Activated naive CD4-positive, alpha-beta T cell treated with Interleukin-2 at 50 U/mL for 16 hours (primary cell): ENCODE measurements around the gene CCDC97.

Source experiments
- DNase-seq: peaks from one replicate; pipeline ENCODE4 v3.0.0-alpha.2; 2020

CCDC97 gene

GRCh38 chr19:41320568-41320967 is 10.6 kb downstream of the CCDC97 start:
- no peak for DNase-seq

- DNase-seq, result no peak
Measured at GRCh38 chr19:41321204-41321599, 11.2 kb downstream of the CCDC97 start.

GRCh38 chr19:41321600-41322270 is 11.8 kb downstream of the CCDC97 start:
- no peak for DNase-seq

DNA sequence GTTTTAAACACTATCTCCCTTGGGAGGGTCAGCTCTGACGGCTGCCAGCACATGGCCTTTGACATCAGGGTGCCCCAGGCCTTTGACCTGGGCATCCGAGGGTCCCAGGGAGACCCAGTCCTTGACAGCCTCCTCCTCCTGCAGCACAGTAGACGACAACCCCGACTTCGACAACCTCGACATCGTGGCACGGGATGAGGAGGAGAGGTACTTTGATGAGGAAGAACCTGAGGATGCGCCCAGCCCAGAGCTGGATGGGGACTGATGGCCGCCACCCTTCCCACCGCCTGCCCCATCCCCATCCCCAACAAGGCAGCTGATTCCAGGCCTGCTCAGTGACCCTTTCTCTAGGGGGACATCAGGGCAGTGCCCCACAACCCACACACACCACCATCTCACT is 12.5 kb downstream of the CCDC97 start:
- DNase-seq, result no peak

DNA sequence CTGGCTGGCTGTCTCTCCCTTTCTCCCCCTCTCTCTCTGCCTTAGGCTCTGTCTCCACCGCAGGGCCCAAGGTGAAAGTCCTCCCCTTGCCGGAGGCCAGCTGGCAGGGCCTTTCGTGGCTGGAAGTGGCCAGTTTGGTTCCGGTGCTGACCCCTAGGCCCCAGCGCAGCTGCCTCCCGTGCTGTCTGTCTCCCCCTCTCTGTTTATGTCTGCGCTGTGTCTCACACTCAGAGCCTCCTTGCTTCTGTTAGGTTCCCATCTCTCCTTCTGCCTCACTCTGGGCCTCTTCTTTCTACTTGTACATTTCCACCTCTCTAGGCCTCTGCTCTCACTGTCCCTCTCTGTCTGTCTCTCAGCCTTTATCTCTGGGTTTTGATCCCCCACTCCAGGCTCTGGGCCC is 13.1 kb downstream of the CCDC97 start:
- DNase-seq, result no peak

DNA sequence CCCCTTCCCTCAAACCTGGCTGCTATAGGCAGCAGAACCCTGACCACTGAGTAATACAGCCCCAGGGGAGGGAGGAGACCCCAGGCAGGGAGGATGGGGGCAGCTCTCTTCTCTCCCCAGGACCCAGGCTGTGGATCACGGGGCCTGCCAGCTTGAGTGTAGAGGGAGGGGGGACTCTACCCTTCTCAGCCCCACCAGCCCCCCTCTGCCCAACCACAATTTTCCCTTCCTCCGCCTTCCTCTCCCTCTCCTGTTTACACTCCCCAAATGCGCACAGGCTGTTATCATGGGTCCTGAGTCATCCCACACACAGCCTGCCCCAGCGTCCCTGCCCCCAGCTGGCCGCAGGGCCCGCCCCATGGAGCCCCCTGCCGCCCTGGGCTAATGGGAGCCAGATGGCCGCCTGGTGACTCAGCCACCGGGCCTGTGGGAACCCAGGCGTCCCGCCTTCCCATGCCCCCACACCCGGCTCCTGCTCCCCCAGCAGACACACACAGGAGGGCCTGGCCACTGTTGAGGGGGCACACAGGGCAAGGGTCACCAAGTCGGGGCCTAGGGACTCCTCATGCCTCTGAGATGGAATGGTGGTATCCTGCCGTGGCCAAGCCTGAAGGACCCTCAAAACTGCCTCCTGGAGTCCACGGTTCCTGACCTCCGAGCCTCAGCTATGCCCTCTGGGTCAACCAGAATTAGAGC is 13.6 kb downstream of the CCDC97 start:
- no peak for DNase-seq

- no peak for DNase-seq
Measured at GRCh38 chr19:41324231-41324702, 14.3 kb downstream of the CCDC97 start.

GRCh38 chr19:41324921-41325639 is 15.1 kb downstream of the CCDC97 start:
- no peak for DNase-seq

DNA sequence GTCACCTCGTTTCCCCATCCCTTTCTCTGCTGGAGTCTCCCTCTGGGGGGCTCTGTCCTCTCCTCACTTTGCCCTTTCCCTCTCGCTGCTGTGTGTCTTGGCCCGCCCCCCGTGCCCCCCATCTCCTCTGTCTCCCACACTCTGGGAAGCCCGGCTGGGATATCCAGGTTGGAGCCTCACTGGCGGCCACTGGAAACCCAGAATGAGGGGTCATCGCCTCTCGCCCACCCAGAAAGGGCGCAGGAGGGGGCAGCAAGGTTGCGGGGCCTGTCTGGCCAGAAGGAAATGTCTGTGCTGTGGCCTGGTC is 15.6 kb downstream of the CCDC97 start:
- DNase-seq, result no peak

- DNase-seq, result peak; percentile 28
Measured at GRCh38 chr19:41325947-41326706, 16.2 kb downstream of the CCDC97 start.

DNA sequence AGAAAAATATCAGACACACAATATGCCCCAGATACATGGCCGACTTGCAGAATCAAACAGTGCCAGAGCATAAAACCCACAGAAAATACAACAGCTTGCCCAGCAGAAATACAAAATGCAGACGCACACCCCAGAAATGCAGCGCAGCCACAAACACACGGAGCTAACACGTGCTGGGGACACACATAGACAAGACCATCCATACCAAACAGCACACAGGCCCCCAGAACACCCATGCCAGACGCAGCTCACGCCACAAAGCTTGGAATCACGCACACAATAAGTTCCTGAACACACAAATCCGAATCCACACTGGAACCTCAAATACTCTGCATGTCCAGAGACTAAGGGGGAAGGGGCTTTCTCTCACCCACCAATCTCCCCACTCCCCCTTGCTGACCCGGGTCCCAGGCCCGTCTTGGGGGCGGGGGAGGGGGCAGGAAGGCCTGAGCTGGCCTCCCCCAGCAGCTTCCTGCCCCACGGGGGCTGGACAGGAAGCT is 17.2 kb downstream of the CCDC97 start:
- DNase-seq, result peak; percentile 28

GRCh38 chr19:41327576-41328156 is 17.7 kb downstream of the CCDC97 start:
- peak; percentile 85 for DNase-seq

- no peak for DNase-seq
Measured at GRCh38 chr19:41328157-41328841, 18.3 kb downstream of the CCDC97 start.

- DNase-seq, result no peak
Measured at GRCh38 chr19:41328842-41329225, 18.9 kb downstream of the CCDC97 start.

DNA sequence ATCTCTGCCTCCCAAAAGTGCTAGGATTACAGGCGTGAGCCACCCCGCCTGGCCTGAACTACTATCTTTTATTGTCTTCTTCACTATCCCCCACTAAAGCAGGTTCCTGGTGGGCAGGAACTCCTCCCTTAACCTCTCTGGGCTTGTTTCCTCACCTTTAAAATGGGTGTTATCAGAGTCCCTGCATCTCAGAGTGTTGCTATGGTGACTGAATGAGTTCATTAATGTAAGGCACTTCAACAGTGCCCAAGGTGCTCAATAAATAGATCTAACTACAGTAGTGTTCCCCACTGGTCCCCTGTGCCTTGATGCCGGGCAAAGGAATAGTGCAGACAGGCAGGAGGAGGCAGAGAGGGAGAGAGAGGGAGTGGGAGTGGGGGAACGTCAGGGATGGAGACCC is 20.5 kb downstream of the CCDC97 start:
- no peak for DNase-seq

- no peak for DNase-seq
Measured at GRCh38 chr19:41330946-41331678, 21.1 kb downstream of the CCDC97 start.

DNA sequence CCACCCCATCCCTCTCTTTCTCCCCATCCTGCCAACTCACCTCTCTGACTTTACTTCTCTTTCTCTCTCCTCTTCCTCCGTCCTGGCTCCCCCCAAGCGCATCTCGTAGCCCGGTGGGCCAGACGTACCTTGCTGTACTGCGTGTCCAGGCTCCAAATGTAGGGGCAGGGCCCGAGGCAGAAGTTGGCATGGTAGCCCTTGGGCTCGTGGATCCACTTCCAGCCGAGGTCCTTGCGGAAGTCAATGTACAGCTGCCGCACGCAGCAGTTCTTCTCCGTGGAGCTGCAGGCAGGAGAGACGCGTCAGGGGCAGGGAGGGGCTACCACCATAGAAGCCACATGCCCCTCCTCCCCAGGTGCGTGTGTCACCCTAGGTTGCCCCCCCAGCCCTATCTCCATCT is 22.0 kb downstream of the CCDC97 start:
- DNase-seq, result no peak

DNA sequence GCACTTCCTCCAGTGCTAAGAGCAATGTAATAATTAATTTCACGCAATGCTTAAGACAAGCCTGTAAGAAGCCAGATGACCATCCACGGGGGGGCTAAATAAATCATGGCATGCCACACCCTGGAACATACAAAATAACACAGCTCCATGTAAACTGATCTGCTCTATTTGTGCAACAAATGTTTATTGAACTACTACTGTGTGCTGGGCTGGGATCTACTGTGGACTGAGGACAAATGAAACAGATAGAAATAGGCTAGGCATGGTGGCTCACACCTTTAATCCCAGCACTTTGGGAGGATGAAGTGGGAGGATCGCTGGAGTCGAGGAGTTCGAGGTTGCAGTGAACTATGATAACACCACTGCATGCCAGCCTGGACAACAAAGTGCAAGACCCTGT is 22.5 kb downstream of the CCDC97 start:
- no peak for DNase-seq

- no peak for DNase-seq
Measured at GRCh38 chr19:41334793-41335192, 24.8 kb downstream of the CCDC97 start.

DNA sequence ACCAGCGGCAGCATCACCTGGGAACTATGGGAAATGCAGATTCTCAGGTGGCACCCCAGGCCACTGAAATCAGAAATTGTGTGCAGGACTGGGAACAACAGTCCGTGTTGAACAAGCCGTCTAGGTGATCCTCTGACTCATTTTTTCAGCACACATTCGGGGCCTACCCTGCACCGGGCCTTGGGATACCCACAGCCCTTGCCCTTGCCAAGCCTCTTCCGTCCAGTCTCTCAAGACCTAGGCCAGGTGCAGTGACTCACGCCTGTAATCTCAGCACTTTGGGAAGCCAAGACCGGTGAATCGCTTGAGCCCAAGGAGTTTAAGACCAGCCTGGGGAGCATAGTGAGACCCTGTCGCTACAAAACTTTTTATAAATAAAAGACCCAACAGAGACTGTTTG is 25.5 kb downstream of the CCDC97 start:
- DNase-seq, result no peak

DNA sequence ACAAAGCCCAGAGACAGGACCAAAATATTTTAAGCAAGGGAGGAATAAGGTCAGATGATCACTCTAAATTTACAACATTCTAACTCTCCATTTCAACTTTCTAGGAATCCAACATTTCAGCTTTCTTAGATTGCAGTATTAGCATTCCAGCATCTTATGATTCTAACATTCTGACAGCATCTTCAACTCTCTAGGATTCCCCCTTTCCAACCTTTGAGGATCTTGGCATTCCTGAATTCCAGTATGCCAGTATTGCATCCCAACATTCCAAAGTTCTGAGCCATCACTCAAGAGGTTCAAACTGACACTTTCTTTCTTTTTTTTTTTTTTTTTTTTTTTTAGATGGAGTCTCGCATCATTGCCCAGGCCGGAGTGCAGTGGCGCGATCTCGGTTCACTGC is 30.0 kb downstream of the CCDC97 start:
- DNase-seq, result no peak
